Natural killer cell (primary cell): Measurements from ENCODE around the gene SP9. TPM values are rescaled to one million over a fixed set of nuclear protein-coding genes. Genes with fewer than 3 reads are reported as not detected.
A peak's percentile ranks its signal among the peaks of the same experiment; 100 is the strongest.

Experiments used
- ATAC-seq, 3 donors: fragments of 150-1000 bp in 2 of 3; fragments of 200-7000 bp in 1 of 3; cut with Tn5 transposase; 1 replicate in 1 of 3; 2 replicates in 2 of 3; pipeline ENCODE4 v1.10.0; 2021; ENCODE audit warnings: mild to moderate bottlenecking in 2 of 3, moderate library complexity in 2 of 3
- DNase-seq, 2 donors: peaks; one replicate each; pipeline versions ENCODE4 v3.0.0 to v3.0.0-alpha.2; 2013 to 2021; ENCODE audit warnings: mixed read lengths in 1 of 2
- H3K27ac ChIP-seq: one replicate; pipeline ENCODE4 v1.5.1; 2013; ENCODE audit warnings: mild to moderate bottlenecking, low read length
- H3K27me3 ChIP-seq: one replicate; pipeline ENCODE4 v1.6.1; 2013; ENCODE audit warnings: low read length; ENCODE audit not compliant: control insufficient read depth, insufficient read depth
- H3K36me3 ChIP-seq: one replicate; pipeline ENCODE4 v1.6.1; 2013; ENCODE audit warnings: low read length; ENCODE audit not compliant: control insufficient read depth, insufficient read depth
- H3K4me1 ChIP-seq: one replicate; pipeline ENCODE4 v1.6.1; 2013; ENCODE audit warnings: low read length; ENCODE audit not compliant: control insufficient read depth, insufficient read depth
- H3K4me3 ChIP-seq: one replicate; pipeline ENCODE4 v1.5.1; 2013; ENCODE audit warnings: low read length
- H3K9me3 ChIP-seq: one replicate; pipeline ENCODE4 v1.6.1; 2013; ENCODE audit warnings: low read length; ENCODE audit not compliant: control insufficient read depth, insufficient read depth
- H3K27ac Mint-ChIP-seq, 2 donors: one replicate each; pipeline ENCODE4 v1.8.0; 2022; ENCODE audit warnings: mild to moderate bottlenecking in 2 of 2, mixed read lengths in 2 of 2, moderate library complexity in 1 of 2
- H3K27me3 Mint-ChIP-seq, 2 donors: one replicate each; pipeline ENCODE4 v1.8.0; 2022; ENCODE audit warnings: low read depth in 2 of 2, mixed read lengths in 2 of 2
- H3K36me3 Mint-ChIP-seq: one replicate; pipeline ENCODE4 v1.8.0; 2022; ENCODE audit warnings: mixed read lengths
- H3K4me1 Mint-ChIP-seq, 2 donors: one replicate each; pipeline ENCODE4 v1.8.0; 2022; ENCODE audit warnings: mixed read lengths in 2 of 2
- H3K4me3 Mint-ChIP-seq: one replicate; pipeline ENCODE4 v1.8.0; 2022; ENCODE audit warnings: mild to moderate bottlenecking, moderate library complexity, mixed read lengths
- H3K9me3 Mint-ChIP-seq, 2 donors: one replicate each; pipeline ENCODE4 v1.8.0; 2022; ENCODE audit warnings: mixed read lengths in 2 of 2
- WGBS: methylation state at CpG from one replicate; pipeline ENCODE4 v1.1.7; 2013; ENCODE audit warnings: missing lambda C conversion rate; ENCODE audit not compliant: insufficient coverage; 5-methylcytosine and 5-hydroxymethylcytosine counted together
- intact Hi-C: fragments of 100-400 bp; cut with micrococcal nuclease; formaldehyde crosslinking; loops from one replicate; pipeline ENCODE4 v1.14.2; 2022
- total RNA-seq, 4 donors: library from RNA; stranded (reverse); fragments of 120-200 nt in 1 of 4; gene quantifications; one replicate each; pipeline versions ENCODE4 v1.2.3 to v1.2.4, GENCODE V29; 2013 to 2022
- TF ChIP-seq, protein P1 (sequence below): fragments of 200-600 bp; IDR thresholded peaks from one replicate; pipeline ENCODE4 v1.8.0; 2022; ENCODE audit warnings: antibody characterized with exemption

The SP9 gene
- total RNA-seq, 3 donors from 2014 or later (not counting 1 experiment from before 2014, with no cell fraction given) = not detected

DNA sequence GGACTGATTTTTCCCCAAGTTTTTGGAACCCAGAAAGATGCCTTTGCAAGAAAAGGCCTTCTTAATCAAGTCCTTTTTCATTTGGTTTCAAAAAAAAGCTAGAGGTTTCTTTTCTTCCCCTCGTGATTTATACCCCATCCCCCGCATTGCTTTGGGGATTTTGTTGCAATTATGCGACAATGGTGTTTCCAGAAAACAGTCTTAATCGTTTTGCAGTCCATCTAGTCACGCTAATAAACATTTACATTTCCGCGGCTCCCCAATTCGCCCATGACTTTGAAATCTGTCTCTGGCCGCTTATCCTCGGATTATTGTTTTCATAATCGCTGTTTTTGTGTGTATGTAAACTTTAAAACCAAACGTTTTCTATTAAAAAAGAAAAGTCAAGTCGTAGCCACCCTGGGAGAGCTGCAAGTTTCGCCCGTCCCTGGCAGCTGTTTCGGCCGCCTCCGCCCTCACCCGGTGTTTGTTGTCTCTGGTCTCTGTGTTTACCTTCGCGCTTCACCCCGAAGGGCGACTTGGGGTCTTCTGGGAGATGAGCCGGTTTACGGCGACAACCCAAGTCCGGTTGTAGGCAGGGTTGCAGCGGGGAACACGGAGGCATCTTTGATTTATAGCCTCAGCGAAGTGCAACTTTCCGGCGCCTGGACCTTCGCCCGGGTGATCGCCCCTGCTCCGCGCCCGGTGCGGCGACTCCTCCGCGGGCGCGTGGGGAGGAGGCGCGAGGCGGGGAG is 667 bp downstream of the SP9 start:
- Histone ChIP-seq H3K4me1 (peaks cover 62% of the 10 kb centered on the region), H3K4me3 (no peak overlapping the region), H3K36me3 (no peaks in the 10 kb centered on the region), H3K27me3 (peaks cover 87% of the 10 kb centered on the region), H3K27ac (no peak overlapping the region), H3K9me3 (no peaks in the 10 kb centered on the region)
- H3K4me3 Mint-ChIP-seq = peak overlapping the region; percentile 76
- intact Hi-C loops = loop anchor here (5.0 kb wide), 1 partner anchor 1737 kb away; no protein-coding TSS in a partner anchor
- TF ChIP-seq, protein P1, sequence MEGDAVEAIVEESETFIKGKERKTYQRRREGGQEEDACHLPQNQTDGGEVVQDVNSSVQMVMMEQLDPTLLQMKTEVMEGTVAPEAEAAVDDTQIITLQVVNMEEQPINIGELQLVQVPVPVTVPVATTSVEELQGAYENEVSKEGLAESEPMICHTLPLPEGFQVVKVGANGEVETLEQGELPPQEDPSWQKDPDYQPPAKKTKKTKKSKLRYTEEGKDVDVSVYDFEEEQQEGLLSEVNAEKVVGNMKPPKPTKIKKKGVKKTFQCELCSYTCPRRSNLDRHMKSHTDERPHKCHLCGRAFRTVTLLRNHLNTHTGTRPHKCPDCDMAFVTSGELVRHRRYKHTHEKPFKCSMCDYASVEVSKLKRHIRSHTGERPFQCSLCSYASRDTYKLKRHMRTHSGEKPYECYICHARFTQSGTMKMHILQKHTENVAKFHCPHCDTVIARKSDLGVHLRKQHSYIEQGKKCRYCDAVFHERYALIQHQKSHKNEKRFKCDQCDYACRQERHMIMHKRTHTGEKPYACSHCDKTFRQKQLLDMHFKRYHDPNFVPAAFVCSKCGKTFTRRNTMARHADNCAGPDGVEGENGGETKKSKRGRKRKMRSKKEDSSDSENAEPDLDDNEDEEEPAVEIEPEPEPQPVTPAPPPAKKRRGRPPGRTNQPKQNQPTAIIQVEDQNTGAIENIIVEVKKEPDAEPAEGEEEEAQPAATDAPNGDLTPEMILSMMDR = no peak
- H3K9me3 Mint-ChIP-seq = no peaks in the 10 kb centered on the region
- peaks cover 42 to 54% of the 10 kb centered on the region in 2 donors for H3K4me1 Mint-ChIP-seq
- WGBS = 5% methylated on average over 47 of the region's 47 CpGs
- peak overlapping the region in 1 of 2 donors; percentile 59 for H3K27ac Mint-ChIP-seq
- peaks cover 76 to 77% of the 10 kb centered on the region in 2 donors for H3K27me3 Mint-ChIP-seq
- ATAC-seq (no peak), DNase-seq (peak in 1 of 2 donors; percentile 38)
- no peaks in the 10 kb centered on the region for H3K36me3 Mint-ChIP-seq

DNA sequence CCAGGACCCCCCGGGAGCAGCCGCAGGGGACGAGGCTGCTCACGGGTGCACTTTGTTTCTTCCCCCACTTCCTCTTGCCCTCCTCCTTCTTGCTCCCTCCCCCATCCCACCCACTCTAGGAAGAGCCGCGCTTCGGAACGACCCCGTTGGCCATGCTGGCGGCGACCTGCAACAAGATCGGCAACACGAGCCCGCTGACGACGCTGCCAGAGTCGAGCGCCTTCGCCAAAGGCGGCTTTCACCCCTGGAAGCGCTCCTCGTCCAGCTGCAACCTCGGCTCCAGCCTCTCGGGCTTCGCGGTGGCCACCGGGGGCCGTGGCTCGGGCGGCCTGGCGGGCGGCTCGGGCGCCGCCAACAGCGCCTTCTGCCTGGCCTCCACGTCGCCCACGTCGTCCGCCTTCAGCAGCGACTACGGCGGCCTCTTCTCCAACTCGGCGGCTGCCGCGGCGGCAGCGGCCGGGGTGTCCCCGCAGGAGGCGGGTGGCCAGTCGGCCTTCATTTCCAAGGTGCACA is 1.3 kb downstream of the SP9 start:
- H3K36me3 Mint-ChIP-seq = no peaks in the 10 kb centered on the region
- intact Hi-C loops = loop anchor here (5.0 kb wide), 1 partner anchor 1736 kb away; no protein-coding TSS in a partner anchor
- TF ChIP-seq, protein P1 = no peak
- WGBS = 3% methylated on average over 54 of the region's 54 CpGs
- H3K27me3 ChIP-seq = peaks cover 86% of the 10 kb centered on the region
- no peak overlapping the region for H3K27ac ChIP-seq
- H3K4me3 ChIP-seq = no peak overlapping the region
- peaks cover 74% of the 10 kb centered on the region in 2 donors for H3K27me3 Mint-ChIP-seq
- H3K36me3 ChIP-seq = no peaks in the 10 kb centered on the region
- H3K9me3 Mint-ChIP-seq = no peaks in the 10 kb centered on the region
- no peaks in the 10 kb centered on the region for H3K9me3 ChIP-seq
- DNase-seq = peak in 1 of 2 donors; percentile 54
- H3K4me1 ChIP-seq = peaks cover 68% of the 10 kb centered on the region
- peaks cover 45 to 57% of the 10 kb centered on the region in 2 donors for H3K4me1 Mint-ChIP-seq
- peak overlapping the region; percentile 76 for H3K4me3 Mint-ChIP-seq
- ATAC-seq = peak in 2 of 3 donors; percentile 5 to 12
- peak overlapping the region in 1 of 2 donors; percentile 57 for H3K27ac Mint-ChIP-seq

DNA sequence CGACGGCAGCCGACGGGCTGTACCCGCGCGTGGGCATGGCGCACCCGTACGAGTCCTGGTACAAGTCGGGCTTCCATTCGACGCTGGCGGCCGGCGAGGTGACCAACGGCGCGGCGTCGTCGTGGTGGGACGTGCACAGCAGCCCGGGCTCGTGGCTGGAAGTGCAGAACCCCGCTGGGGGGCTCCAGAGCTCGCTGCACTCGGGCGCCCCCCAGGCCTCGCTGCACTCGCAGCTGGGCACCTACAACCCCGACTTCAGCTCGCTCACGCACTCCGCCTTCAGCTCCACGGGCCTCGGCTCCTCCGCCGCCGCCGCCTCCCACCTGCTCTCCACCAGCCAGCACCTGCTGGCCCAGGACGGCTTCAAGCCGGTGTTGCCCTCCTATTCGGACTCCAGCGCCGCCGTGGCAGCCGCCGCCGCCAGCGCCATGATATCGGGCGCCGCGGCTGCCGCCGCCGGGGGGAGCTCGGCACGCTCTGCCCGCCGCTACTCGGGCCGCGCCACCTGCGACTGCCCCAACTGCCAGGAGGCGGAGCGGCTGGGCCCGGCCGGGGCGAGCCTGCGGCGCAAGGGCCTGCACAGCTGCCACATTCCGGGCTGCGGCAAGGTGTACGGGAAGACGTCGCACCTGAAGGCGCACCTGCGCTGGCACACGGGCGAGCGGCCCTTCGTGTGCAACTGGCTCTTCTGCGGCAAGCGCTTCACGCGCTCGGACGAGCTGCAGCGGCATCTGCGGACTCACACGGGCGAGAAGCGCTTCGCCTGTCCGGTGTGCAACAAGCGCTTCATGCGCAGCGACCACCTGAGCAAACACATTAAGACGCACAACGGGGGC is 2.0 kb downstream of the SP9 start:
- H3K4me3 ChIP-seq = peak overlapping the region; percentile 26
- H3K36me3 ChIP-seq = no peaks in the 10 kb centered on the region
- Mint-ChIP-seq H3K9me3 (no peaks in the 10 kb centered on the region), H3K27ac (peak overlapping the region in 1 of 2 donors; percentile 57), H3K4me1 (peaks cover 51 to 64% of the 10 kb centered on the region in 2 donors), H3K4me3 (peak overlapping the region; percentile 75), H3K36me3 (no peaks in the 10 kb centered on the region), H3K27me3 (peaks cover 74% of the 10 kb centered on the region in 2 donors)
- no peak overlapping the region for H3K27ac ChIP-seq
- 2% methylated on average over 102 of the region's 102 CpGs for WGBS
- H3K9me3 ChIP-seq = no peaks in the 10 kb centered on the region
- ATAC-seq = peak; percentile 38 to 64 (median 59)
- DNase-seq = peak; percentile 36 to 69
- intact Hi-C loops = loop anchor here (5.0 kb wide), 1 partner anchor 1736 kb away; no protein-coding TSS in a partner anchor
- peaks cover 72% of the 10 kb centered on the region for H3K4me1 ChIP-seq
- H3K27me3 ChIP-seq = peaks cover 86% of the 10 kb centered on the region
- TF ChIP-seq, protein P1 = peak; percentile 14
